ENCODE data around the gene E2F4. TPM values are rescaled to one million over a fixed set of nuclear protein-coding genes. Genes with fewer than 3 reads are reported as not detected.

The E2F4 gene
- total and polyA plus RNA-seq, 10 donors, result 40.8 to 134 (median 68.7) TPM

DNA sequence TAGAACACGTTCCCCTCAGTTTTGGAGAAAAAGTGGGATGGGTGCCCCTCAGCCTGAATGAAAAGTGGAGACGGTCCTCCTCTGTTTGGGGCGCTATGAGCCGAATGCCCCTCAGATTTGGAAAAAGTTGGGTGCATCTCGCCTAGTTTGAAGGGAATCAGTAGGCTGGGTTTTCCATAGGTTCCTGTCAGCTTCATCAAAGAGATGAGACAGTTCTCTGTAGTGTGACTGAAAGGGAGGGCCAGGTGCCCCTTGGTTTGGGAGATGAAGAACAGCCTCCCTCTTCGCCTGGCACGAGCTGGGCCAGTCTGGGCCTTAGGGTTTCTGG, 56.1 kb downstream of the E2F4 start:
- intact Hi-C loops (cut with DNase I; ENCODE audit: low total_unique reads), result no loop called here
- WGBS, 5 donors, result 3 to 17% (median 7%) methylated on average over 6 to 7 of the region's 7 CpGs
- H3K4me1 ChIP-seq, result peaks cover 32 to 87% (median 60%) of the 10 kb centered on the region in 6 donors
- peak overlapping the region; percentile 45 to 95 (median 92) for H3K4me3 ChIP-seq
- peaks cover 0 to 5% (median 0%) of the 10 kb centered on the region in 6 donors for H3K36me3 ChIP-seq
- TF ChIP-seq, protein P1, sequence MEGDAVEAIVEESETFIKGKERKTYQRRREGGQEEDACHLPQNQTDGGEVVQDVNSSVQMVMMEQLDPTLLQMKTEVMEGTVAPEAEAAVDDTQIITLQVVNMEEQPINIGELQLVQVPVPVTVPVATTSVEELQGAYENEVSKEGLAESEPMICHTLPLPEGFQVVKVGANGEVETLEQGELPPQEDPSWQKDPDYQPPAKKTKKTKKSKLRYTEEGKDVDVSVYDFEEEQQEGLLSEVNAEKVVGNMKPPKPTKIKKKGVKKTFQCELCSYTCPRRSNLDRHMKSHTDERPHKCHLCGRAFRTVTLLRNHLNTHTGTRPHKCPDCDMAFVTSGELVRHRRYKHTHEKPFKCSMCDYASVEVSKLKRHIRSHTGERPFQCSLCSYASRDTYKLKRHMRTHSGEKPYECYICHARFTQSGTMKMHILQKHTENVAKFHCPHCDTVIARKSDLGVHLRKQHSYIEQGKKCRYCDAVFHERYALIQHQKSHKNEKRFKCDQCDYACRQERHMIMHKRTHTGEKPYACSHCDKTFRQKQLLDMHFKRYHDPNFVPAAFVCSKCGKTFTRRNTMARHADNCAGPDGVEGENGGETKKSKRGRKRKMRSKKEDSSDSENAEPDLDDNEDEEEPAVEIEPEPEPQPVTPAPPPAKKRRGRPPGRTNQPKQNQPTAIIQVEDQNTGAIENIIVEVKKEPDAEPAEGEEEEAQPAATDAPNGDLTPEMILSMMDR (IDR thresholded peaks at IDR 0.05 in 8 of 11, conservative IDR thresholded peaks at IDR 0.05 in 3 of 11), result no peak
- TF ChIP-seq POLR2A (IDR thresholded peaks at IDR 0.05) (no peak), POLR2AphosphoS5 (IDR thresholded peaks at IDR 0.05) (no peak)
- H3K9me3 ChIP-seq, result no peaks in the 10 kb centered on the region
- no peak for DNase-seq
- peaks cover 0 to 30% (median 7%) of the 10 kb centered on the region in 7 donors for H3K27me3 ChIP-seq (replicated peaks in 1 of 7)
- peak overlapping the region in 6 of 8 donors; percentile 92 to 96 (median 92) for H3K27ac ChIP-seq

Small RNA genes within 50 kb of the gene (microRNA-seq; reads per million reads assigned to microRNA genes)
- gene MIR328, result 264 to 561 (median 275) reads per million in 3 donors

Small RNA genes within 50 kb of the gene (small RNA-seq; reads per million reads assigned to genes)
- 3.7 to 5.1 (median 4.3) reads per million in 4 donors for gene MIR328

Other genes starting within 250 kb of the E2F4 start
- gene CES3, start 230.9 kb upstream of the E2F4 start, total RNA-seq, result 1 to 10 TPM in 1 of 7 donors, under 1 TPM in 5, not detected in 1; 0.23 to 1.3 (median 0.33) TPM
- under 1 TPM; 0.27 to 0.80 (median 0.43) TPM for gene CES3, start 230.9 kb upstream of the E2F4 start, polyA plus RNA-seq
- gene CES4A, start 203.6 kb upstream of the E2F4 start, total RNA-seq, result 1 to 10 TPM; 5.0 to 9.1 (median 6.3) TPM
- gene CES4A, start 203.6 kb upstream of the E2F4 start, polyA plus RNA-seq, result 1 to 10 TPM; 5.3 to 9.9 (median 8.0) TPM
- gene CBFB, start 163.0 kb upstream of the E2F4 start, total RNA-seq, result 10 to 100 TPM; 55.8 to 80.4 (median 58.6) TPM
- gene CBFB, start 163.0 kb upstream of the E2F4 start, polyA plus RNA-seq, result 10 to 100 TPM; 22.7 to 35.1 (median 29.1) TPM
- 10 to 100 TPM; 15.3 to 44.0 (median 19.8) TPM for gene PHAF1, start 82.2 kb upstream of the E2F4 start, total RNA-seq
- gene PHAF1, start 82.2 kb upstream of the E2F4 start, polyA plus RNA-seq, result 10 to 100 TPM in 1 of 3 donors, 1 to 10 TPM in 2; 5.5 to 10.3 (median 9.9) TPM
- gene B3GNT9, start 41.2 kb upstream of the E2F4 start, total RNA-seq, result 10 to 100 TPM in 4 of 7 donors, 1 to 10 TPM in 3; 6.1 to 15.3 (median 10.1) TPM
- gene B3GNT9, start 41.2 kb upstream of the E2F4 start, polyA plus RNA-seq, result 1 to 10 TPM; 2.0 to 6.6 (median 3.0) TPM
- 10 to 100 TPM; 29.2 to 39.3 (median 31.1) TPM for gene TRADD, start 32.2 kb upstream of the E2F4 start, total RNA-seq
- gene TRADD, start 32.2 kb upstream of the E2F4 start, polyA plus RNA-seq, result 10 to 100 TPM; 27.5 to 42.2 (median 35.3) TPM
- gene FBXL8, start 32.2 kb upstream of the E2F4 start, total RNA-seq, result 10 to 100 TPM in 6 of 7 donors, 1 to 10 TPM in 1; 8.4 to 29.9 (median 13.2) TPM
- gene FBXL8, start 32.2 kb upstream of the E2F4 start, polyA plus RNA-seq, result 10 to 100 TPM in 1 of 3 donors, 1 to 10 TPM in 2; 6.0 to 11.2 (median 6.0) TPM
- 10 to 100 TPM; 11.5 to 43.7 (median 23.3) TPM for gene HSF4, start 27.4 kb upstream of the E2F4 start, total RNA-seq
- gene HSF4, start 27.4 kb upstream of the E2F4 start, polyA plus RNA-seq, result 10 to 100 TPM; 16.1 to 24.0 (median 16.7) TPM
- 10 to 100 TPM in 6 of 7 donors, 1 to 10 TPM in 1; 8.2 to 14.2 (median 13.6) TPM for gene NOL3, start 21.6 kb upstream of the E2F4 start, total RNA-seq
- gene NOL3, start 21.6 kb upstream of the E2F4 start, polyA plus RNA-seq, result 10 to 100 TPM in 2 of 3 donors, 1 to 10 TPM in 1; 8.7 to 12.0 (median 10.8) TPM
- 10 to 100 TPM; 11.9 to 59.4 (median 21.0) TPM for gene MATCAP1, start 8.2 kb upstream of the E2F4 start, total RNA-seq
- gene MATCAP1, start 8.2 kb upstream of the E2F4 start, polyA plus RNA-seq, result 10 to 100 TPM in 2 of 3 donors, 1 to 10 TPM in 1; 8.9 to 37.1 (median 16.3) TPM
- gene EXOC3L1, start 2.0 kb upstream of the E2F4 start, total RNA-seq, result 10 to 100 TPM; 29.2 to 81.7 (median 48.3) TPM
- 100 to 1,000 TPM in 1 of 3 donors, 10 to 100 TPM in 2; 28.5 to 113 (median 54.2) TPM for gene EXOC3L1, start 2.0 kb upstream of the E2F4 start, polyA plus RNA-seq
- gene ELMO3, start 7.0 kb downstream of the E2F4 start, total RNA-seq, result 1 to 10 TPM; 2.8 to 4.7 (median 4.0) TPM
- gene ELMO3, start 7.0 kb downstream of the E2F4 start, polyA plus RNA-seq, result 1 to 10 TPM; 4.2 to 8.7 (median 7.0) TPM
- gene TMEM208, start 35.0 kb downstream of the E2F4 start, total RNA-seq, result 10 to 100 TPM; 28.1 to 39.0 (median 29.3) TPM
- gene TMEM208, start 35.0 kb downstream of the E2F4 start, polyA plus RNA-seq, result 10 to 100 TPM; 54.5 to 68.7 (median 65.9) TPM
- 100 to 1,000 TPM in 6 of 7 donors, 10 to 100 TPM in 1; 97.3 to 304 (median 145) TPM for gene FHOD1, start 55.3 kb downstream of the E2F4 start, total RNA-seq
- gene FHOD1, start 55.3 kb downstream of the E2F4 start, polyA plus RNA-seq, result 100 to 1,000 TPM in 2 of 3 donors, 10 to 100 TPM in 1; 45.6 to 193 (median 149) TPM
- 10 to 100 TPM in 5 of 7 donors, 1 to 10 TPM in 2; 8.1 to 26.8 (median 13.5) TPM for gene SLC9A5, start 56.8 kb downstream of the E2F4 start, total RNA-seq
- gene SLC9A5, start 56.8 kb downstream of the E2F4 start, polyA plus RNA-seq, result 10 to 100 TPM in 2 of 3 donors, 1 to 10 TPM in 1; 6.0 to 34.1 (median 33.6) TPM
- gene PLEKHG4, start 87.4 kb downstream of the E2F4 start, total RNA-seq, result 10 to 100 TPM in 6 of 7 donors, 1 to 10 TPM in 1; 9.6 to 27.9 (median 15.2) TPM
- gene PLEKHG4, start 87.4 kb downstream of the E2F4 start, polyA plus RNA-seq, result 10 to 100 TPM in 2 of 3 donors, 1 to 10 TPM in 1; 5.1 to 12.7 (median 11.3) TPM
- gene KCTD19, start 134.6 kb downstream of the E2F4 start, total RNA-seq, result under 1 TPM in 5 of 7 donors, not detected in 2; 0.17 to 0.73 (median 0.47) TPM
- under 1 TPM; 0.16 to 0.36 (median 0.22) TPM for gene KCTD19, start 134.6 kb downstream of the E2F4 start, polyA plus RNA-seq
- gene LRRC36, start 134.7 kb downstream of the E2F4 start, total RNA-seq, result under 1 TPM in 4 of 7 donors, not detected in 3; 0.46 to 0.98 (median 0.75) TPM
- gene LRRC36, start 134.7 kb downstream of the E2F4 start, polyA plus RNA-seq, result 1 to 10 TPM in 1 of 3 donors, under 1 TPM in 2; 0.48 to 2.3 (median 0.56) TPM
- gene TPPP3, start 201.3 kb downstream of the E2F4 start, total RNA-seq, result 10 to 100 TPM in 3 of 7 donors, 1 to 10 TPM in 4; 2.5 to 13.9 (median 9.9) TPM
- gene TPPP3, start 201.3 kb downstream of the E2F4 start, polyA plus RNA-seq, result 10 to 100 TPM in 1 of 3 donors, 1 to 10 TPM in 2; 5.6 to 11.4 (median 7.2) TPM
- gene ZDHHC1, start 224.3 kb downstream of the E2F4 start, total RNA-seq, result 10 to 100 TPM in 6 of 7 donors, 1 to 10 TPM in 1; 9.5 to 31.2 (median 20.6) TPM
- gene ZDHHC1, start 224.3 kb downstream of the E2F4 start, polyA plus RNA-seq, result 1 to 10 TPM; 2.1 to 6.0 (median 2.3) TPM
- 10 to 100 TPM in 1 of 7 donors, 1 to 10 TPM in 5, under 1 TPM in 1; 0.85 to 18.3 (median 4.7) TPM for gene HSD11B2, start 239.0 kb downstream of the E2F4 start, total RNA-seq
- gene HSD11B2, start 239.0 kb downstream of the E2F4 start, polyA plus RNA-seq, result 1 to 10 TPM; 1.7 to 4.1 (median 2.8) TPM

Data from spleen (tissue), 11 donors.